GM12878 (cell line): ENCODE measurements around the gene NINJ1. TPM values are rescaled to one million over a fixed set of nuclear protein-coding genes. Genes with fewer than 3 reads are reported as not detected.

ENCODE experiments used
- ATAC-seq: fragments of 200-7000 bp; cut with Tn5 transposase; 3 replicates; pipeline ENCODE4 v1.9.1; 2020; ENCODE audit warnings: mild to moderate bottlenecking, moderate library complexity
- BruUV-seq: library from RNA; stranded (reverse); fragments of 400-500 nt; replicated peaks from 2 replicates; lab custom pipeline; 2021; lab: Mats Ljungman, UMichigan
- CTCF ChIA-PET: fragments of 300-600 bp; sonication (Branson Sonifier 250); formaldehyde crosslinking; extraction: SDS; loops from one replicate; lab custom pipeline; 2021; ENCODE audit warnings: inconsistent platforms; lab: Yijun Ruan, JAX
- POLR2A ChIA-PET: fragments of 350-600 bp; formaldehyde crosslinking; extraction: SDS; loops from one replicate; lab custom pipeline; 2021; ENCODE audit warnings: inconsistent platforms; lab: Charles Lee
- RAD21 ChIA-PET: fragments of 300-600 bp; sonication (Branson Sonifier 250); formaldehyde crosslinking; loops from one replicate; lab custom pipeline; 2023; ENCODE audit warnings: antibody characterized with exemption; ENCODE audit not compliant: unreplicated experiment; lab: Charles Lee
- SMC1A ChIA-PET: fragments of 300-600 bp; sonication (Branson Sonifier 250); formaldehyde crosslinking; loops from one replicate; lab custom pipeline; 2023; ENCODE audit not compliant: unreplicated experiment, uncharacterized antibody; lab: Charles Lee
- DNase-seq: peaks from one replicate; pipeline ENCODE4 v3.0.0-alpha.2; 2011; ENCODE audit warnings: low read depth, low spot score
- FAIRE-seq: peaks from 3 replicates; lab custom pipeline; 2011; peaks lifted over from hg19 to GRCh38; lab: Jason Lieb, UNC
- H2AFZ ChIP-seq: 2 replicates; pipeline ENCODE4 v1.6.0; 2011; ENCODE audit warnings: low read depth, low read length, control low read depth; ENCODE audit not compliant: control insufficient read depth
- H3K27ac ChIP-seq: 2 replicates; pipeline ENCODE4 v1.5.1; 2011; ENCODE audit warnings: control low read depth; ENCODE audit not compliant: control insufficient read depth, insufficient read depth
- H3K27me3 ChIP-seq, 2 experiments: replicated peaks in 1 of 2; 2 replicates each; pipeline versions ENCODE4 v1.6.0 to v1.6.1; 2011; ENCODE audit warnings: low read length in 1 of 2; ENCODE audit not compliant: control insufficient read depth in 2 of 2, insufficient read depth in 2 of 2
- H3K36me3 ChIP-seq, 2 experiments: 2 replicates each; pipeline ENCODE4 v1.5.1; 2011; ENCODE audit warnings: low read length in 1 of 2; ENCODE audit not compliant: control insufficient read depth in 2 of 2, insufficient read depth in 2 of 2
- H3K4me1 ChIP-seq: 2 replicates; pipeline ENCODE4 v1.6.1; 2011; ENCODE audit warnings: mild to moderate bottlenecking, low read length, moderate library complexity, mixed read lengths; ENCODE audit not compliant: control insufficient read depth, insufficient read depth
- H3K4me2 ChIP-seq: 2 replicates; pipeline ENCODE4 v1.6.0; 2011; ENCODE audit warnings: control low read depth; ENCODE audit not compliant: control insufficient read depth, insufficient read depth
- H3K4me3 ChIP-seq: fragments of 200-600 bp; sonication (generic); 2 replicates; pipeline ENCODE4 v1.5.1; 2016
- H3K79me2 ChIP-seq: 2 replicates; pipeline ENCODE4 v1.6.0; 2011; ENCODE audit warnings: low read length; ENCODE audit not compliant: control insufficient read depth, insufficient read depth
- H3K9ac ChIP-seq: 2 replicates; pipeline ENCODE4 v1.8.0; 2011; ENCODE audit warnings: low read length, control low read depth, mixed read lengths; ENCODE audit not compliant: control insufficient read depth, insufficient read depth
- H3K9me3 ChIP-seq: replicated peaks from 3 replicates; pipeline ENCODE4 v1.5.1; 2011; ENCODE audit warnings: mild to moderate bottlenecking, low read length; ENCODE audit not compliant: control insufficient read depth, insufficient read depth
- H4K20me1 ChIP-seq: 2 replicates; pipeline ENCODE4 v1.6.0; 2011; ENCODE audit not compliant: control insufficient read depth, insufficient read depth
- ATF3 ChIP-seq: IDR thresholded peaks from 2 replicates; pipeline ENCODE4 v1.6.1; 2011; ENCODE audit warnings: low read depth, mild to moderate bottlenecking, low read length, moderate library complexity, borderline replicate concordance; ENCODE audit errors: extremely low read depth
- ATF7 ChIP-seq: fragments of 450-650 bp; IDR thresholded peaks from 2 replicates; pipeline ENCODE4 v1.6.1; 2016; ENCODE audit warnings: low read depth, mild to moderate bottlenecking
- BRCA1 ChIP-seq: IDR thresholded peaks from 2 replicates; pipeline ENCODE4 v1.6.1; 2011; ENCODE audit warnings: low read depth, low read length, improper control_type of control experiment
- CEBPZ ChIP-seq: fragments of 150-350 bp; IDR thresholded peaks from 2 replicates; pipeline ENCODE4 v1.6.1; 2016; ENCODE audit warnings: low read depth, low read length
- CREB1 ChIP-seq: IDR thresholded peaks from 2 replicates; pipeline ENCODE4 v1.6.1; 2012; ENCODE audit warnings: low read depth, mild to moderate bottlenecking, inconsistent platforms
- EED ChIP-seq: sonication (generic); IDR thresholded peaks from 2 replicates; pipeline ENCODE4 v1.6.1; 2016; ENCODE audit warnings: antibody characterized with exemption, low read depth
- EP300 ChIP-seq, 2 experiments: fragments of 150-350 bp in 1 of 2; IDR thresholded peaks; 2 replicates each; pipeline ENCODE4 v1.6.1; 2011 to 2012; ENCODE audit warnings: low read depth in 2 of 2, low read length in 2 of 2, borderline replicate concordance in 1 of 2, improper control_type of control experiment in 1 of 2, inconsistent platforms in 1 of 2; ENCODE audit not compliant: control insufficient read depth in 1 of 2
- FOXK2 ChIP-seq: fragments of 450-650 bp; IDR thresholded peaks from 2 replicates; pipeline ENCODE4 v1.6.1; 2017; ENCODE audit warnings: mild to moderate bottlenecking, moderate library complexity
- HDAC6 ChIP-seq: fragments of 200-600 bp; sonication (generic); IDR thresholded peaks from one replicate; pipeline ENCODE4 v1.8.0; 2017; ENCODE audit warnings: antibody characterized with exemption; ENCODE audit not compliant: unreplicated experiment
- LARP7 ChIP-seq: fragments of 450-650 bp; IDR thresholded peaks from 2 replicates; pipeline ENCODE4 v1.6.1; 2017; ENCODE audit warnings: mild to moderate bottlenecking
- MXI1 ChIP-seq: fragments of 150-350 bp; IDR thresholded peaks from 2 replicates; pipeline ENCODE4 v1.6.1; 2011; ENCODE audit warnings: low read depth, mild to moderate bottlenecking, inconsistent platforms, low read length, improper control_type of control experiment
- PAX8 ChIP-seq: fragments of 450-650 bp; IDR thresholded peaks from 2 replicates; pipeline ENCODE4 v1.6.1; 2017; ENCODE audit warnings: mild to moderate bottlenecking, moderate library complexity
- PBX3 ChIP-seq: IDR thresholded peaks from 2 replicates; pipeline ENCODE4 v1.6.1; 2011; ENCODE audit warnings: mild to moderate bottlenecking, low read depth, low read length, moderate library complexity; ENCODE audit not compliant: insufficient replicate concordance
- POLR2A ChIP-seq: IDR thresholded peaks from 2 replicates; pipeline ENCODE4 v1.6.1; 2011; ENCODE audit warnings: low read depth, mild to moderate bottlenecking, low read length
- RCOR1 ChIP-seq: conservative IDR thresholded peaks from 2 replicates; pipeline ENCODE4 v1.6.1; 2012; ENCODE audit warnings: low read depth, low read length, improper control_type of control experiment
- SRF ChIP-seq, 2 experiments: IDR thresholded peaks; 2 replicates each; pipeline ENCODE4 v1.6.1; 2011; ENCODE audit warnings: low read depth in 2 of 2, low read length in 2 of 2, mild to moderate bottlenecking in 1 of 2, moderate library complexity in 1 of 2
- ZBTB33 ChIP-seq: fragments of 450-650 bp; IDR thresholded peaks from 2 replicates; pipeline ENCODE4 v1.6.1; 2017; ENCODE audit warnings: mild to moderate bottlenecking
- WGBS: methylation state at CpG from one replicate; pipeline ENCODE4 v1.1.6; 2016; ENCODE audit warnings: low lambda C conversion rate; ENCODE audit not compliant: insufficient replicate concordance, insufficient coverage; ENCODE audit errors: missing lambda C conversion rate; 5-methylcytosine and 5-hydroxymethylcytosine counted together
- in situ Hi-C: fragments of 300-500 bp; cut with MboI; formaldehyde crosslinking; loops from 9 replicates; pipeline ENCODE4 v1.14.3; 2018; ENCODE audit warnings: mixed read lengths
- intact Hi-C: fragments of 100-400 bp; cut with micrococcal nuclease; formaldehyde crosslinking; loops from one replicate; pipeline ENCODE4 v1.14.2; 2022; ENCODE audit not compliant: unreplicated experiment
- polyA plus RNA-seq, 11 experiments: library from polyadenylated mRNA; depleted of rRNA in 4 of 11; unstranded in 6 of 11; stranded (reverse) in 5 of 11; fragments of >200 nt; fragmentation: Nextera tagmentation in 4 of 11; fragmentation: Illumina TruSeq in 1 of 11; extraction: Ambion mirVana in 4 of 11; extraction: Trizol in 1 of 11; gene quantifications; 1 replicate in 1 of 11; 2 replicates in 10 of 11; pipeline versions ENCODE4 v1.2.1 to v1.2.3, GENCODE V29; 2011 to 2016; ENCODE audit warnings: inconsistent platforms in 2 of 11, missing spikeins in 2 of 11, low read depth in 1 of 11
- total RNA-seq, 4 experiments: library from RNA; depleted of rRNA in 3 of 4; stranded (reverse); fragments of >200 nt in 3 of 4; fragmentation: Illumina TruSeq in 1 of 4; extraction: Trizol in 1 of 4; gene quantifications; 2 replicates each; pipeline versions ENCODE4 v1.2.1 to v1.2.3, GENCODE V29; 2013 to 2021

NINJ1 gene
- total and polyA plus RNA-seq, 10 of the 15 experiments (the other 5 are each of a cell fraction or from before 2014, with no cell fraction given), result 0.64 to 33.5 (median 17.1) TPM

- no peak for TF ChIP-seq ZBTB33
These were observed 37.4 kb upstream of the NINJ1 start (continued) for GRCh38 chr9:93171261-93171990.

- BruUV-seq, result no TSS peak
- Histone ChIP-seq H3K4me2 (no peak overlapping the region), H3K9ac (no peak overlapping the region), H3K27me3 (peaks cover 2 to 6% of the 10 kb centered on the region in 2 experiments; a peak in 2 of 4 replicates), H2AFZ (no peak overlapping the region), H3K79me2 (no peaks in the 10 kb centered on the region), H3K9me3 (no peaks in the 10 kb centered on the region), H3K36me3 (no peaks in the 10 kb centered on the region), H4K20me1 (no peaks in the 10 kb centered on the region), H3K4me1 (no peaks in the 10 kb centered on the region), H3K27ac (no peak overlapping the region), H3K4me3 (no peak overlapping the region)
- CTCF ChIA-PET, result interaction anchor here (0.5 to 0.6 kb wide), 2 partner anchors 265 to 649 kb away, joined by 3 read pairs; no protein-coding TSS in a partner anchor
- intact Hi-C loops, result no loop called here
- WGBS, result 15% methylated on average over 8 of the region's 8 CpGs
- SMC1A ChIA-PET, result no interaction called here
- ATAC-seq (no peak), DNase-seq (no peak), FAIRE-seq (no peak)
- in situ Hi-C loops, result no loop called here
- POLR2A ChIA-PET, result no interaction called here
- RAD21 ChIA-PET, result no interaction called here
- TF ChIP-seq EED, result no peak
- no peak for TF ChIP-seq LARP7
- no peak for TF ChIP-seq CREB1
- no peak for TF ChIP-seq FOXK2
- no peak for TF ChIP-seq MXI1
- TF ChIP-seq POLR2A, result no peak
- no peak for TF ChIP-seq PBX3
- TF ChIP-seq ATF7, result no peak
- TF ChIP-seq RCOR1, result no peak
- no peak for TF ChIP-seq BRCA1
- no peak for TF ChIP-seq EP300 (IDR thresholded peaks at IDR 0.05; ENCODE audit: borderline replicate concordance in 1 of 2, control insufficient read depth in 1 of 2, low read depth in 2 of 2, low read length in 2 of 2)
- no peak for TF ChIP-seq HDAC6
- no peak for TF ChIP-seq CEBPZ
- TF ChIP-seq PAX8, result no peak
- no peak for TF ChIP-seq SRF (IDR thresholded peaks at IDR 0.05; ENCODE audit: low read depth in 2 of 2, low read length in 2 of 2)
- no peak for TF ChIP-seq ATF3
These were observed 36.5 kb upstream of the NINJ1 start for GRCh38 chr9:93170571-93170970.
